C1 segment of cervical spinal cord (tissue), 14 donors: ENCODE data around the gene TEAD1.
A peak's percentile ranks its signal among the peaks of the same experiment; 100 is the strongest.

Experiments
- DNase-seq, 14 donors: peaks; one replicate each; lab custom pipeline; 2025; lab: John Stamatoyannopoulos, UW

The TEAD1 gene

DNA sequence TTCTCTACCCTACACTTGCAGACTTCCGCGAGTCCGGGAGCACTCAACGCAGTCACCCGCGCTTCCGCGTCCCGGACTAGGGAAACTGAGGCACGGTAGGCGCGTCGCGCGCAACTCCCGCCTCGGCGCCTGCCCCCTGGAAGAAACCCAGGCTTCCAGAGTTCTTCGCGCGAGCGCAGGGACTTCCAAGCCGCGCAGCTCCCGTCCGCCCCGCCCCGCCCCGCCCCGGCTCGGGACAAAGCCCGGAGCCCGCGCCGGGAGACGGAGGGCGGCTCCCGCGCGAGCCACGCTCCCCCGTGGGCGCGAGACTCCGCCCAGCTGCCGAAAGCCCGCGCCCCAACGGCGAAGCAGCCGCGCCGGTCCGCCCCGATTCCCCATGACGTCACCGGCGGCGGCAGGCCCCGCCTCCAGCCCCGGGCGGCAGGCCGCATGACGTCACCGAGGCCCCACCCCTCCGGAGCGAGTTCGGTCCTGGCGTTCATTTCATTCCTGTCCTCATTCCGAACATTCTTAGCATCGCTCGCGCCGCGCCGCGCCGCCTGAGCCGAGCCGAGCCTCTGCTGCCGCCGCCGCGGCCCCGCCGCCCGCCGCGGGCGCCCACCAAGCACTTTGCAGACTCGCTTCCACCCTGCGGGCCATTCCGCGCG is at the start of gene TEAD1:
Gene TEAD1 (plus strand): TSS at position 498 of the 647 bp plus-strand sequence.
- peak; percentile 38 to 94 (median 87) for DNase-seq

DNA sequence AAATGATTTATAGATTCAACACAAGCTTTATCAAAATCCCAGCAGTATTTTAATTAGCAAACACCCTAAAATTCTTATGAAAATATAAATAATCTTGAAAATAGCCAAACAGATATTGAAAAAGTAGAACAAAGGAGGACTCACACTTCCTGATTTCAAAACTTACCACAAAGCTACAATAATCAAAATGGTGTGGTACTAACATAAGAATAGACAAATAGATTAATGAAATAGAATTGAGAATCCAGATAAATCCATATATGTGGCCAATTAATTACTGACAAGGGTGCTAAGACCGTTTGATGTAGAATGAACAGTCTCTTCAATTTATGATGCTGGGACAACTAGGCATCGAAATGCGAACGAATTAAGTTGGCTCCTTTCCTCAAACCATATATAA is 49.6 kb upstream of the TEAD1 start:
- no peak for DNase-seq

DNA sequence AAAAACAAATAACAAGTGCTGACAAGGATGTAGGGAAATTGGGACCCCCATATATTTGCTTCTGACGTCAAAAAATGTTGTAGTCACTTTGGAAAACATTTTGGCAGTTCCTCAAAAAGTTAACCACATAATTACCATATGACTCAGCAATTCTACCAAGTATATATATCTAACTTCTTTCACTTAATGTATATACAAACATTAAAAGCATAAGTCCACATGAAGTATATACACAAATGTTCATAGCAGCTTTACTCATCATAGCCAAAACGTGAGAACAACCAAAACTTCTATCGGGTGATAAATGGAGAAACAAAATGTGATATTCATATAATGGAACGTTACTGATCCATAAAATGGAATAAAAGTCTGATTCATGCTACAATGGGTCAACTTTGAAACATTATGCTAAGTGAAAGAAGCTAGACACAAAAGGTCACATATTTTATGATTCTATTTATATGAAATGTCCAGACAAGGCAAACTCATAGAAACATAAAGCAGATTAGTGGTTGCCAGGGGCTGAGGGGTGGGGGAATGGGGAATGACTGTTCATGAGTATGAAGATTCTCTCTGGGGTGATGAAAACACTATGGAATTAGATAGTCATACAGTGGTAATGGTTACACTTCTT is 48.7 kb upstream of the TEAD1 start:
- no peak for DNase-seq

DNA sequence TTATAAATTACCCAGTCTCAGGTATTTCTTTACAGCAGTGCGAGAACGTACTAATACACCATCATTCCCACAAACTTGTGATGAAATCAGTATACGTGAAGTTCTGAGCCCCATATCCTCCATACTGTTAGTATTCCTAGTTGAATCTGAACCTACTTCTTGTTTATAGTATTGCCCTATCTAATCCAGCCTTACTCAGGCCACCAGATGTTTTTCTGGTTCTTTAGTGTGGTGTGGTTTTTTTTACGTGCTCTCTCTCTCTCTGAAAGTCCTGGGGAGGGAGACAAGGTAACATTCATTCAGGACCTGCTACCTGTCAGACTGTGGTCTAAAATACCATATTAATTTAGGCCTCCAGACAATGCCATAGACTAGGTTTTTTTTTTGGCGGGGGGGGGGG is 47.6 kb upstream of the TEAD1 start:
- DNase-seq: no peak

DNA sequence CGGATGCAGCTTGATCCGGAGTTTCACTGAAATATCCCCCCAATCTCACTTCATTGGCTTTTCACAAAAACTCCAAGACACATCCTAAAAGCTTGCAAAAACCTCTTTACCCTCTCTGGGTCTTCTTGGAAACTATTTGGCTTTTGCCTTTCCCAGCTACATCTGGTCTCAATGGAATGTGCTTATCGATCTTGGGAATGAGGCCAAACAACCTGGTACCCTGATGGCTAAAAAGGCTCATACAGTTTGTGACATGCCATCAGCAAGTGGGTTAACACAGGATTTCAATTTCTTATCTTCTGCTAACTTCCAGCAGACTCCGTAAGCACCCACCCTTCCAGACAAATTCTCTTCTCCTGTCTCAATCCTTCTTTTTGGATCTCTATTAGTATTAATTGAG is 45.9 kb upstream of the TEAD1 start:
- DNase-seq: no peak

DNA sequence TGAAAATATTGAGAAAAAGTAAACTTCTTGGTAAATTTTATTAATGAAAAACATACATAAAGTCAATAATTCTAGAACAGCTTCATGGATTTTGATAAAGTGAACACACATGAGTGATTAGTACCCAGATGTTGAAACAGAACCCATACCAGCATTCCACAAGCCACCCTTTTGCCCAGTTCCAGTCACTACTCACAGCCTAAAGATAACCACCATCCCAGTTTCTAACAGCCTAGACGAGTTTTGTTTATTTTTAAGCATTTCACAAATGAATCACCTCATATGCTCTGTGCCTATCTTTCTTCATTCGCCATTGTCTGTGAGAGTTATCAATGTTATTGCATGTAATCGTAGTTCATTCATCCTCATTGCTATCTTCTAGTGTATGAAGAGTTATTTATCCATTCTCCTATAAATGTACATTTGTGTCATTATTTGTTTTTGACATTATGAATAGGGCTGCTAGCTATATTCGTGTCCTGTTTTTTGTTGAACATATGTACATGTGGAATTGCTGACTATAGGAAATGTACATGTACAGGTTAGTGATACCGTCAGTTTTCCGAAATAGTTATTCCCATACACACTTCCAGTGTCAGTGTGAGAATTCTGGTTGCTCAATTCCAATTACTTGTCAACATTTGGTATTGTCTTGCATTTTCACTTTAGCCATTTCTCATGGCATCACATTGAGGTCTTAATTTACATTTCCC is 44.5 kb upstream of the TEAD1 start:
- no peak for DNase-seq

DNA sequence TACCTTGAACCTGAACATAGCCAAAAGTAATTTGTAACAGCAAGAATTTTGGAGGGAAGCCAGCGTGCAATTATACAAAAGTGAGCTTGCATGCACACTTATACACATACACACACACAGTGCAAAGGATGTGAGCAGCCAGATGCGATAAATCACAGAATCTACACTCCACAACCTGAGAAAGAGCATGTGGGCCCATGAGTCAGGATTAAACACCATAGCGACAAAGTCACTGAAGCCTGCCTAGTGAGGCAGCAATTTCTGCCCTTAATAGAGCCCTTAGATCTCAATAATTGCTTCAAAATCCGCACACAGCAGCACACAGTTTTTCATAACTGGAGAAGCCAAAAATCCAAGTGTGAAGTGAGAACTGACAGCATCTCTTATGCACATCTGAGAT is 42.6 kb upstream of the TEAD1 start:
- DNase-seq: no peak

DNA sequence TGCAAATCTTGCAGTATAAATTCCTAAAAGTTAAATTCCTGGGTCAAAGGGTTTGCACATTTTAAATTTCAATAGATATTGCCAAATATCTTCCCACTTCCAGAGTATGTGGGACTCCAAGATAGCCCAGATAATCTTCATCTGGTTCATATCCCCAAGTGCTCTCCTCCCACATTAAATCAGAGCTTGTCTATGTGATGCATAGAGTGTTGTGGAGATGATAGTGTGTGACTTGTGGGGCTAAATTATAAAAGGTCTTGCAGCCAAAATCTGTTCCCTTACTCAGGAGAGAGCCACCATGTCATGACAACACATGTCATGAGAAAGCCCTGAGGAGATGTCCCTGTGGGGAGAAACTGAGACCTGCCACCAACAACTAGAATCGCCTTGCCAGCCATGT is 39.9 kb upstream of the TEAD1 start:
- no peak for DNase-seq

DNA sequence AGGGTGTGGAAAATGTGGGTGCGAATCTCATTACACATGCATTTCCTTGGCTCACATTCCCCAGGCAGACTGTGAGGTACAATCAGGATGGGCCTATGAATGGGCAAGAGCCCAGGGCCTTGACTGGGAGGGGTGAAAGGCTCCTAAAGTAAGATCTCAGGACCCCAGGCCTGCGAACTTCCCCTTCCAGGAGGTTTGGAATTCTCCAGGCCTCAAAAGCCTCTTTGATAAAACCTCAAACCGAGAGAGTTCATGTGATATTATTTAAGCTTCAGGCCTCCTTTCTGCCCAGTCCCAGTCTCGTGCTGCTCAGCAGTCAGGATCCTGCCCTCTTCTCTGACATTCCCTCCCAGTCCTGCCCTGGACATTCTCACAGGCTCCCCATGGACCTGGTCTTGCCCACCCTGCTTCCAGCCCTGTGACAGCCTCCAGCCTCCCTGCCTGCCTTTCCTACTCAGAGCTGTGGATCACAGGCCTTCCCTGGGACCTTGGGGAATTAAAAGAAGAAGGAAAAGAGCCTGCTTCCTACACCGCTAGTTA is 37.3 kb upstream of the TEAD1 start:
- no peak for DNase-seq

DNA sequence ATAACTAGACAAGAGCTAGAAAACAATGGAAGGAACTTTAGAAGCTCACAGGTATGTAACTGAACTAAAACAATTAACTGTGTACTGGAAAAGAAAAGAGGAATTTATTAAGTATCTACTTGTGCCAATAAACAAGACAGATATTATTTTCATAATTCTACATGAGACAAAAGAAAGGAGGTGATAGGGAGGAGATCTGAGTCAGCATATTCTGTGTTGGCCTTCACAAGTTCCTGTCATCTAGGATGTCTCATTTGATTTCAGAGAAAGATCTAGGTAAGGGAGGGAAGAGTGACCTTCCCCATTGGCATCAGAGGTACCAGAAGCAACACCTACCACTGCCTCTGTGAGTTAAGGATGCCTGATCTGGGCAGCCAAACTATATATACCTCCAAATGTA is 34.8 kb upstream of the TEAD1 start:
- no peak for DNase-seq

DNA sequence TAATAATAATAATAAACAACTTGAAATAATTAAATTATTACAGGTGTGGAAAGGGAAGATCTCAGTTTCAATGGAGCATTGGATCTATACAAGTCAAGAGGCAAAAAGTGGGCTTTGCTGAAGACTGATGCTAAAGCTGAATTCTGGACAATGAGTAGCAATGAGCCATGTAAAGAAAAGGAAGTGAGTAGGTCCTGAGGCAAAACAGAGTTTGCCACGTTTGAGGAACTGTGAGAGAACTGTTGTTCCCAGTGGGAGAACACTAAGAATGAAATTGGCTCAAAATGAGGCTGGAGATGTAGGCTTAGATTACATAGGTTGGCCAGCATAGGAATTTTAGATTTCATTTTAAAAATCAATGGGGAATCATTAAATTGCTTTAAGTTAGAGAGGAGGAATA is 33.9 kb upstream of the TEAD1 start:
- DNase-seq: no peak

DNA sequence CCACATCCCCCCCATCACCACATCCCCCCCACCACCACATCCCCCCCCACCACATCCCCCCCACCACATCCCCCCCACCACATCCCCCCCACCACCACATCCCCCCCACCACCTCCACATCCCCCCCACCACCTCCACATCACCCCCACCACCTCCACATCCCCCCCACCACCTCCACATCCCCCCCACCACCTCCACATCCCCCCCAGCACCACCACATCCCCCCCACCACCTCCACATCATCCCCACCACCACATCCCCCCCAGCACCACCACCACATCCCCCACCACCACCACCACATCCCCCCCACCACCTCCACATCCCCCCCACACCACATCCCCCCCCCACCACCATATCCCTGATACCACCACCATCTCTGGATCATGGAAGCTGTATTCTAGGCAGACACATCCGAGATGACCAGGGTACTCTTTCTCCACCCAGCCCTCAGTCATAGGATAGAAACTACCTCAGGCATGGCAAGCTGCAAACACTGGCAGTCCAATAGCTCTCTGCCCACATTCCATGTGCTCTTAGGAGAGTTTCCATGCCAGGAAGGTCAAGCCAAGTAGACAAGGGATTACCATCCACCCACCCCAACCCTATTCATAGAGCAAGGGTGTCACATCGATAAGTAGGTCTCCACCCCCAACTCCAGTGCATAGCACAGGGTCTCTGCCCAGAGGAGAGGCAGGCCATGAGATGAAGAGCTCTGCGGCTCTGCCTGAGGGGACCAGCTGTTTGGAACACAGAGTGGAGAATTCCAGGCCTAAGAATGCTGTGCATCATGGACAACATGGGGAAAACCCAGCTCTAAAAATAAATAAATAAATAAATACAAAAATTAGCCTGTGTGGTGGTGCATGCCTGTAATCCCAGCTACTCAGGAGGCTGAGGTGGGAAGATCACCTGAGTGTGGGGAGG is 33.0 kb upstream of the TEAD1 start:
- no peak for DNase-seq

DNA sequence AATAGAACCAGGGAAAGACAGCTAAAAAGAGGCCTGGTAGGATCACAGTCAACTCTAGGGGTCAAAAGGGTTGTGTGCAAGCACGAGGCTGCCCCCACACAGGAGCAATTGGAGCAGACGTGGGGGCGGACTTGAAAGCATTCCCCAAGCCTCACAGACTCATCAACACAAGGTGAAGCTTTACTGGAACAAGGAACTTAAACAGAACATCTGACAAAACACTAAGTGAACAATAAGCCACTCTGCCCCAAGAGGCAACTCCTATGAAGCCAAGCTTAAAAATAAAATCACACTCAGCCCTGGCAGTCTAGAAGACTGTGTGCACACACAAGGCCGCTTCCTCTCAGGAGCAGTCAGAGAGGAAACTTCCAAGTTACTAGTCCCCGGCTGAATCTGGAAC is 32.2 kb upstream of the TEAD1 start:
- DNase-seq: no peak

DNA sequence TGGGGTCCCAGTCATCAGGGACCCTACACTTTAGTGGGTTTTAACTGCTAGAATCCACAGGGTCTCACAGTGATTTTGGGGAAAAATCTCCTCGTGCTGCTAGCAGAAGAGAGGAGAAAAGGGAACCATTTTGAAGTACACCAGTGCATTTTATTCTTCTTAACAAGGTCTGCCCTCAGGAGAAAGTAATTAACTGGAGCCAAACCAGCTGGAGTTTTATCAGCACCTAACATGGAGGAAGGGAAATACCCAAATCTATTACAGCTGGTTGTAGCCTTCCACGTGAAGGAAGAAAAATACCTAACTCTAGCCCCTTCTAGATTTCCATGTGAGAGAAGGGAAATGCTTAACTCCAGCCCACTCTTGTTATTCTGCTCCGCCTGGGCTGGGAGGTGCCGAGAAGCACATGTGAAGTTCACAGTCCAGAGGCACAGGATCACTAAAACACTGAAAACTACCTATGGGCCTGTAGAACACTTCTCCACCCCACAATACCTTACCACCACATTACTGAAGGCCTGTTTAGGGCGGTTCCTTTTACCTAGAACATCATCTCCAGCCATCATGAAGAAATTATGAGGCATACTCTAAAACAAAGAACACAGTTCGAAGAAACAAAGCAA is 31.3 kb upstream of the TEAD1 start:
- no peak for DNase-seq

DNA sequence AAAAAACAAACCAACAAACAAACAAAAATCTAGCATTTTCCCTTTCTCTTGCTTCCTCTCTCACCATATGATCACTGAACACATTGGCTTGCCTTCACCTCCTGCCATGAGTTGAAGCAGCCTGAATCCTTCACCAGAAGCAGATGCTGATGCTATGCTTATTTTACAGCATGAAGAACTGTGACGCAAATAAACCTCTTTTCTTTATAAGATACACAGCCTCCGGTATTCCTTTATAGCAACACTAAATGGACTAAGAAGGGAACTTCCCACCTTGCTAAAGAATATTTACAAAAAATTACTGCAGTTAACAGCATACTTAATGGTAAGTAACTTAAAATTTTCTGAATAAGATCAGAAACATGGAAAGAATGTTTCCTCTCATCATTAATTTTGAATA is 27.7 kb upstream of the TEAD1 start:
- no peak for DNase-seq

DNA sequence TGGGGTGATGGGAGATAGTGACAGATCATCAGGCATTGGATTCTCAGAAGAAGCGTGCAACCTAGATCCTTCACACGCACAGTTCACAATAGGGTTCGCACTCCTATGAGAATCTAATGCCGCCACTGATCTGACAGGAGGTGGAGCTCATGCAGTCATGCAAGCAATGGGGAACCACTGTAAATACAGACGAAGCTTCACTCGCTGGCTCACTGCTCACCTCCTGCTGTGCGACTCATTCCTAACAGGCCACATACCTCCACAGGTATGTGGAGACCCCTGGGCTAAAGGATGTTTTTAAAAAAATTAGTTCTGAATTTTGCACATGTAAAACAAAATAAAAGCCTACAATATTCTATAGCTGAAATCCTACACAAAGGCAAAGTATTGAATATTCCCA is 20.5 kb upstream of the TEAD1 start:
- DNase-seq: no peak

DNA sequence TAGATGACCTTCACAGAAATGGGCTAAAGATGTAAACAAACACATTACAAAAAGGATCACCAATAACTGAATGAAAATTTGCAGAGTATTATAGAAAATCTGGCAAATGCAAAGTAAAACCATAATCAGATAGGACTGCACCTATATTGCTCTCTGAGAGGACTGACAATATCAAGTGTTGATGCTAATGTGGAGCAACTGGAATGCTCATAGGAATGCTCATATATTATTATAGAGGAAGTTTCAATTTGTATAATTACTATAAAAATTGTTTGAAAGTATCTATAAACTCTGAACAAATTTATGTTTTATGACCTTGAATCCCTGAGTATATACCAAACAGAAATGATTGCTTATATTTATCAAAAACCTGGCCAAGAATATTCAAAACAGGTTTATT is 18.4 kb upstream of the TEAD1 start:
- no peak for DNase-seq

DNA sequence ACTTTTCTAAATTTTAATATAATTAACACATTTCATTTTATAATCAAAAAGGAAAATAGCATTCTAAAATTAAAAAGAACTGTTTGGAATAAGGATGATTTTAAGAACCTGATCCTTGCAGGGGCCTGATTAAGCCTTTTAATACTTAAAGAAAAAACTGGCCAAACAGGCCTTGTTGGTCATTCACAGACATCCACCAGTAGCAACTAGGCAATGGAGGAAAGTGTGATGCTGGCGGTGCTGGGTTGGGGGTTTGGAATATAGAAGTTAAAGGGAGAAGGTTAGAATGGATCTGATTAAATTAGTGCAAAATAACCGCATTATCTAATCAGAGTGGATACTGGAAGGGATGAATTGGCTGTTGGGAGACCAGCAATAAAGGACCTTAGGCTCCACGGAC is 16.9 kb upstream of the TEAD1 start:
- no peak for DNase-seq

DNA sequence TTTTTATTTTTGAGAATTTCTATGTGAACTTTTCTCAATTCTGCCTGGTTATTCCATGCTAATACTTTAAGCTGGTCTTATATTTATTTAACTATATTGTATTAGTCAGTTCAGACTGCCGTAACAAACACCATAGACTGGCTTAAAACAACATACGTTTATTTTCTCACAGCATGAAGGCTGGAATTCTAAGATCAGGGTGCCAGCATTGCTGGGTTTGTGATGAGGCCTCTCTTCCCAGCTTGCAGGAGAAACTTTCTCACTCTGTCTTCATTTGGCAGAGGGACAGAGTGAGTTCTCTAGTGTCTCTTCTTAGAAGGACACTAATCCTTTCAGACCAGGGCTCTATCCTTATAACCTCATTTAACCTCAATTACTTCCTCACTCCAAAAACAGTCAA is 16.2 kb upstream of the TEAD1 start:
- DNase-seq: no peak

DNA sequence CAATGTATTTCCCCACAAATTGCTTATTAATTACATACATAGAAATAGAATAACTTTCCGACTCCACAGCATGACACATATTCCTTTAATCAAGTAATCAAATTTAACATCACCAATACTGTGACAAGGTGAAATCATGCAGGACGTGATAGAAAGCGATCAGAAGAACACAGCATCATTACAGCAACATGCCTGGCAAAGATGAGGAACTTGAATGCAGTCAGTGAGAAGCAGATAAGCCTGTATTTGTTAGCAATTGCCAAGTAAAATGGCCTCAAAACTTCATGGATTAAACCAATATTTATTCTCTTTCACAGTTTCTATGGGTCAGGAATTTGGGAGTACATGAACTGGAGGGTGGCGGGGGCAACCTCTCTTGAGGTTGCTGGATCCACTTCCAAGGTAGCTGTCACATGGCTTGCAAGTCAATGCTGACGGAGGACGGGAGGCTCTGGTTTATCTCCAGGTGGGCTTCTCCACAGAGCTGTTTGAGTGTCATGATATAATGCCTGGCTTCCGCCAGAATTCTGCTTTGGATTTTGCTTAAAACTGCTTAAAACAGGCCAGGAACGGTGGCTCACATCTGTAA is 12.0 kb upstream of the TEAD1 start:
- DNase-seq: no peak

DNA sequence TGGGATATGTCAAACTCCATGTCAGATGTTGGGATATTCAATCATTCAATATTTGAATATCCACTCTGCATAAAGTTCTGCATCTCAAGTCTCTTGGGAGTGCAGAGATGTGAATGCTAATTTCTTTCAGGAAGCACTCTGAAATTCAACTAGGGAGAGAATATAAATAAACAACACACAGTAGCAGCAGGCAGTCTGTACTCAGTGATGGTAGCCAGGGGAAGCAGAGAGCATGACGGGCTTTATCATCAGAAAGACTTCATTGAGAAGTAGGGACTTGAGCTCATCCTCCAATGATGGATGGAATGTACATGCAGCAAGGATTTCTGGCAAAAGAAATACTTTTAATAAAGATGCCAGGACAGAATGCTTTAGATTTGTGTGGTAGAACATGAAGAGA is 9.8 kb upstream of the TEAD1 start:
- DNase-seq: no peak
